GM12891 (cell line): Measurements from ENCODE around the gene CHRDL2. TPM values are rescaled to one million over a fixed set of nuclear protein-coding genes. Genes with fewer than 3 reads are reported as not detected.

ENCODE experiments used
- DNase-seq: peaks from one replicate; pipeline ENCODE4 v3.0.0; 2011; ENCODE audit warnings: low spot score; ENCODE audit not compliant: insufficient read length
- FAIRE-seq: peaks from 2 replicates; lab custom pipeline; 2011; peaks lifted over from hg19 to GRCh38; lab: Jason Lieb, UNC
- PAX5 ChIP-seq: IDR thresholded peaks from 2 replicates; pipeline ENCODE4 v1.6.1; 2011; ENCODE audit warnings: low read length, moderate library complexity, mild to moderate bottlenecking; ENCODE audit not compliant: insufficient read depth, severe bottlenecking
- POLR2A ChIP-seq: IDR thresholded peaks from 2 replicates; pipeline ENCODE4 v1.6.1; 2011; ENCODE audit warnings: low read depth, low read length, control low read depth
- POLR2AphosphoS5 ChIP-seq: IDR thresholded peaks from 2 replicates; pipeline ENCODE4 v1.6.1; 2011; ENCODE audit warnings: low read depth, low read length, control low read depth
- POU2F2 ChIP-seq: IDR thresholded peaks from 2 replicates; pipeline ENCODE4 v1.6.1; 2011; ENCODE audit warnings: low read depth, mild to moderate bottlenecking, control low read depth, low read length, moderate library complexity
- SPI1 ChIP-seq: IDR thresholded peaks from 2 replicates; pipeline ENCODE4 v1.6.1; 2011; ENCODE audit warnings: low read depth, low read length, control low read depth
- TAF1 ChIP-seq: IDR thresholded peaks from 2 replicates; pipeline ENCODE4 v1.6.1; 2011; ENCODE audit warnings: low read depth, low read length, control low read depth
- polyA plus RNA-seq: library from polyadenylated mRNA; unstranded; fragments of >200 nt; gene quantifications from one replicate; pipeline ENCODE4 v1.2.1, GENCODE V29; 2012; ENCODE audit warnings: low read depth, missing spikeins, inconsistent platforms; ENCODE audit not compliant: missing spikeins

Gene CHRDL2, protein sequence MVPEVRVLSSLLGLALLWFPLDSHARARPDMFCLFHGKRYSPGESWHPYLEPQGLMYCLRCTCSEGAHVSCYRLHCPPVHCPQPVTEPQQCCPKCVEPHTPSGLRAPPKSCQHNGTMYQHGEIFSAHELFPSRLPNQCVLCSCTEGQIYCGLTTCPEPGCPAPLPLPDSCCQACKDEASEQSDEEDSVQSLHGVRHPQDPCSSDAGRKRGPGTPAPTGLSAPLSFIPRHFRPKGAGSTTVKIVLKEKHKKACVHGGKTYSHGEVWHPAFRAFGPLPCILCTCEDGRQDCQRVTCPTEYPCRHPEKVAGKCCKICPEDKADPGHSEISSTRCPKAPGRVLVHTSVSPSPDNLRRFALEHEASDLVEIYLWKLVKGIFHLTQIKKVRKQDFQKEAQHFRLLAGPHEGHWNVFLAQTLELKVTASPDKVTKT
- polyA plus RNA-seq = not detected

GRCh38 chr11:74731301-74732094 is at the start of gene CHRDL2:
Gene CHRDL2 (minus strand): TSS chr11:74731426. CDS start chr11:74730888, 538 bp downstream.
- TF ChIP-seq TAF1 (no peak), POU2F2 (no peak), PAX5 (no peak), SPI1 (no peak), POLR2A (no peak), POLR2AphosphoS5 (no peak)
- FAIRE-seq = no peak
- no peak for DNase-seq

DNA sequence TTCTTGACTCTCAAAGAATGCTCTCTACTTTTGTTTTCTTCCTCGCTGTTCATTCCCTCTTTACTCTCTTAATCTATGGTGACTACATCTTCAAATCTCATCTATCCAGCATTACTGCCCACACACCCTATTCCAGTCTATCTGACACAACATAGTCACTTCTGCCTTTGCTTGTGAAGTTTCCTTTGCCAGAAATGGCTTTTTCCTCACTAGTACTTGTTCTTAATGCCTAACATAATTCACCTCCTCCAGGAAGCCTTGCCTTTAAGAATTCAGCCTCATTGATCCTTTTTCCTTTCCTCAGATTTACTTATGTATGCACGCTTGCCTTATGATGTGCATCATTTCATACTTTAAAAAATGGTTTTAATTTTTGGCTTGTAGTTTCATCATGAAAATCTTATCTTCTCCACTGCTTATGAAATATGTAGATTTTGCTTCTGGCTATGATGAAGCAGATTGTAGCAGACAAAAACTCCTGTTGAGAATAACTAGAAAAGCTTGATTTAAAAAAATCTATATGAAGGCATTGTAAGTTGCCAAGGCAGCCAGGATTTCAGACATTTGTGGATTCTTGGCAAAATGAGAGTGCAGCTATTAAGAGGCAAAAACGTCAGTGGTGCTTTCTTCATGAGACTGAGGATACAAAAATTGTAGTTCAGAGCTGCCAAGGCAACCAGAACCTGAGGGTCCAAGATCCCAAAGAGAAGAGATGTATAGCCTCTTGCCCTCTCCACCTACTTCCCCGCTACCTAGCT is 49.2 kb upstream of the CHRDL2 start:
- TF ChIP-seq POU2F2 (no peak), SPI1 (no peak), POLR2A (no peak), PAX5 (no peak), POLR2AphosphoS5 (no peak), TAF1 (no peak)
- FAIRE-seq = no peak
- no peak for DNase-seq

DNA sequence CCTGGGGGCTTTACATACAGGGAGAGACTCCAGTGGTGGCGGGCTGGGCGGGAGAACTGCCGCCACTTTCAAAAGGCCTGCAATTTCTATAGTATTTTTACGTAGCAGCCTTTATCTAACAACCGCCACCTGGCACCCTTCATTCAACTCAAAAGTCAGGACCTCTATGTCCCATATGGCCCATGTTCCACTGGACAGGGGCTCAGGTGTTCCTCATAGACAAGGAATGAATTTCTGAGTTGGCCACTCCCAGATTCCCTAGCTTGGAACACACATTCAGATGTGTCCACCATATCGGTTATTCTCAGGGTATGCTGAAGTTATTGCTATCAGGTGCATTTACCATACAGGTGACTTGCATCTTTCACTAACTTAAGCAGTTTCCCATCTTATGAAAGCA is 47.4 kb upstream of the CHRDL2 start:
- FAIRE-seq = no peak
- TF ChIP-seq SPI1 (no peak), PAX5 (no peak), POLR2AphosphoS5 (no peak), TAF1 (no peak), POLR2A (no peak), POU2F2 (no peak)
- DNase-seq = no peak

DNA sequence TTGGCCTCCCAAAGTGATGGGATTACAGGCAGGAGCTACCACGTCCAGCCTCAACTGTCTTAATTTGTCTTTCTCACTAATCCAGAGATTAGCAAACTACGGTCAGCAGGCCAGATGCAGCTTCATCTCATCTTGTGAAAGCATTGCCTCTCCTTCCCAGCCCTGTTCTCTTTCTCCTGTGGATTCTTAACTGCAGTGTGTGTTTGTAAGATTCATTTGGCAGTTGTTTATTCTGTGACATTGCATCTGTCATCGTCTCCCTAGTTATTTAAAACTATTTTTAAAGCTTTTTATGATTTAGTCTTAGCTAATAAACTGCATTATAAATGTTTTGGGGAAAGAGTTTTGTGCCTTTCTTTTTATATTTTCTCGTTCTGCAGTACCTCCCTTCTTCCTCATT is 46.7 kb upstream of the CHRDL2 start:
- DNase-seq (no peak), FAIRE-seq (no peak)
- TF ChIP-seq TAF1 (no peak), PAX5 (no peak), POU2F2 (no peak), POLR2A (no peak), POLR2AphosphoS5 (no peak), SPI1 (no peak)

GRCh38 chr11:74777038-74777437 is 45.8 kb upstream of the CHRDL2 start:
- FAIRE-seq (no peak), DNase-seq (no peak)
- TF ChIP-seq SPI1 (no peak), PAX5 (no peak), POLR2AphosphoS5 (no peak), POLR2A (no peak), TAF1 (no peak), POU2F2 (no peak)

- TF ChIP-seq POLR2AphosphoS5 = no peak
- 0 out of 2 replicates have a peak, but pooled peaks have one; percentile 3 for TF ChIP-seq SPI1
- FAIRE-seq (no peak), DNase-seq (no peak)
These were observed 45.3 kb upstream of the CHRDL2 start for GRCh38 chr11:74776546-74776945.

DNA sequence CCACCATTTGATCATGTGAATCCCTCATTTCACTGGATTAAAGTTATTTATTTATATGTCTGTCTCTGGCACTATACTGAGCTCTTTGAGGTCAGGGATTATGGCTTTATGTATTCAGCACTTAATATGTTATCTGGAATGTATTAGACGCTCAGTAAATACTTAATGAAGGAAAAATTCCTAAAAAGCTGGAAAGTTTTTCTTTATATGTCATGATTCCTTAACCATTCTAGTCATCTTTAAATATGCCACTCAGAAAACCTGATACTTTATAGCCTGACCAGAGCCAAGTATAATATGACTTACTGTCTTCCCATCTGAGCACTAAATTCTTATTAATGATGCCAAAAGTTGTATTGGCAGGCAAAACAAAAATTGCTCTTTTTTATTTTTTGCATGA is 44.5 kb upstream of the CHRDL2 start:
- FAIRE-seq (no peak), DNase-seq (no peak)
- TF ChIP-seq TAF1 (no peak), POU2F2 (no peak), SPI1 (no peak), PAX5 (no peak), POLR2A (no peak), POLR2AphosphoS5 (no peak)

DNA sequence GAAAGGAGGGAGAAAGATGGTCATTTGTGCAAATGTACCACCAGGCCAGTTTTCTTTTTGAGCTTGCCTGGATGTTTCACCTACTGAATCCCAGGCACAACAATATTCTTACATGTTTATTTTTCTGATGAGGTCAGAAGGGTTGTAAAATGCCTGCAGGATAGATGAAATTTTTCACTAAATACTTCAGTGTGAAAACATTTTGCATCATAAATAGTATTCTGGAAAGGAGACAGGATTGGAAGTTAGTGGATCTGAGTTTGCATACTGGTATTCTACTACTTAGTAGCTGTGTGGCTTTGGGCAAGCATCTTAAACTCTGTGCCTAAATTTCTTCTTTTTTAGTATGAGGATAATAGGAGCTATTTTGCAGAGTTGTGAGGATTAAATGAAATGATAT is 42.2 kb upstream of the CHRDL2 start:
- TF ChIP-seq SPI1 = no peak
- no peak for TF ChIP-seq POU2F2
- no peak for TF ChIP-seq POLR2AphosphoS5
- TF ChIP-seq PAX5 = no peak
- no peak for TF ChIP-seq TAF1
- no peak for TF ChIP-seq POLR2A
- FAIRE-seq (no peak), DNase-seq (no peak)

- FAIRE-seq = no peak
- DNase-seq = no peak
- TF ChIP-seq POLR2A (no peak), PAX5 (no peak), SPI1 (no peak), POU2F2 (no peak), TAF1 (no peak), POLR2AphosphoS5 (no peak)
These were observed 39.9 kb upstream of the CHRDL2 start for GRCh38 chr11:74771139-74771538.
